Right lobe of liver (tissue), 4 donors: ENCODE results near the gene HECW1.

Source experiments
- POLR2A ChIP-seq: fragments of 450-650 bp; IDR thresholded peaks from one replicate; pipeline ENCODE4 v1.6.1; 2017; ENCODE audit warnings: antibody characterized with exemption, mild to moderate bottlenecking
- TF ChIP-seq, protein P1 (sequence below), 4 donors: fragments of 200-600 bp in 3 of 4; fragments of 450-650 bp in 1 of 4; IDR thresholded peaks; one replicate each; pipeline versions ENCODE4 v1.5.1 to v1.8.0; 2016 to 2022; ENCODE audit warnings: antibody characterized with exemption in 4 of 4, mild to moderate bottlenecking in 2 of 4
- donor health status: DM: no; HTN: no; CAD: no.
- donor health status: DM: no; HTN: no; CAD: no.
- donor health status: DM: no; HTN: yes; CAD: no.

DNA sequence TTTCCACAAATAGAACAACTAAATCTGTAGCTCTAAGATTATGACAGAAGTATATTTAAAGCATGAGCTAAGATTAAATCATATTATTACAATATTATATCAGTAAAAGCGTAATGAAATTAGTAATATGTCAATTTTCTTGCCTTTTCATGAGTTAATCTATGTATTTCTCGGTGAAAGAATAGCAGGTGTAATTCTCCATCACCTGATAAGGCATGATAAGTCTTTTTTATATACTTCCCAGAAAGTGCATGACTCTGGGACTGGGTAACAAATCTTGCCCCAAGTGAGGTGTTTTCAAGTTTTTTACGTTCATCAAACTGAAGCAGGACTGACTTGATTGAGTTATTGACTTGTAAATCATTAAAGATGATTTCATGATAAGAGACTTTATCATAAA is 100.5 kb downstream of the HECW1 start:
- TF ChIP-seq, protein P1, sequence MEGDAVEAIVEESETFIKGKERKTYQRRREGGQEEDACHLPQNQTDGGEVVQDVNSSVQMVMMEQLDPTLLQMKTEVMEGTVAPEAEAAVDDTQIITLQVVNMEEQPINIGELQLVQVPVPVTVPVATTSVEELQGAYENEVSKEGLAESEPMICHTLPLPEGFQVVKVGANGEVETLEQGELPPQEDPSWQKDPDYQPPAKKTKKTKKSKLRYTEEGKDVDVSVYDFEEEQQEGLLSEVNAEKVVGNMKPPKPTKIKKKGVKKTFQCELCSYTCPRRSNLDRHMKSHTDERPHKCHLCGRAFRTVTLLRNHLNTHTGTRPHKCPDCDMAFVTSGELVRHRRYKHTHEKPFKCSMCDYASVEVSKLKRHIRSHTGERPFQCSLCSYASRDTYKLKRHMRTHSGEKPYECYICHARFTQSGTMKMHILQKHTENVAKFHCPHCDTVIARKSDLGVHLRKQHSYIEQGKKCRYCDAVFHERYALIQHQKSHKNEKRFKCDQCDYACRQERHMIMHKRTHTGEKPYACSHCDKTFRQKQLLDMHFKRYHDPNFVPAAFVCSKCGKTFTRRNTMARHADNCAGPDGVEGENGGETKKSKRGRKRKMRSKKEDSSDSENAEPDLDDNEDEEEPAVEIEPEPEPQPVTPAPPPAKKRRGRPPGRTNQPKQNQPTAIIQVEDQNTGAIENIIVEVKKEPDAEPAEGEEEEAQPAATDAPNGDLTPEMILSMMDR (IDR thresholded peaks at IDR 0.05), result no peak
- no peak for TF ChIP-seq POLR2A
